H1 (cell line): ENCODE data around the gene STX8. TPM values are rescaled to one million over a fixed set of nuclear protein-coding genes. Genes with fewer than 3 reads are reported as not detected.

Experiments used
- CTCF ChIA-PET: fragments of 300-600 bp; sonication (Branson Sonifier 250); formaldehyde crosslinking; loops from one replicate; lab custom pipeline; 2021; ENCODE audit not compliant: partially characterized antibody; lab: Charles Lee
- POLR2A ChIA-PET: fragments of 300-600 bp; sonication (Branson Sonifier 250); formaldehyde crosslinking; loops from one replicate; lab custom pipeline; 2021; ENCODE audit warnings: inconsistent platforms; ENCODE audit not compliant: partially characterized antibody; lab: Charles Lee
- DNase-seq, 2 experiments: peaks; one replicate each; pipeline versions ENCODE4 v3.0.0 to v3.0.0-alpha.2; 2010 to 2022; ENCODE audit warnings: low spot score in 2 of 2, low read depth in 1 of 2, mixed read lengths in 1 of 2
- FAIRE-seq: peaks from 2 replicates; lab custom pipeline; 2011; peaks lifted over from hg19 to GRCh38; lab: Jason Lieb, UNC
- H2AFZ ChIP-seq: 2 replicates; pipeline ENCODE4 v1.8.1; 2012; ENCODE audit warnings: low read length, inconsistent platforms
- H2AK5ac ChIP-seq: 2 replicates; pipeline ENCODE4 v1.6.1; 2013; ENCODE audit warnings: low read depth, low read length
- H2BK120ac ChIP-seq: replicated peaks from 2 replicates; pipeline ENCODE3; 2013; ENCODE audit warnings: low read depth, low read length, inconsistent platforms
- H2BK12ac ChIP-seq: 2 replicates; pipeline ENCODE4 v1.6.1; 2013; ENCODE audit warnings: low read depth, low read length
- H2BK15ac ChIP-seq: 2 replicates; pipeline ENCODE4 v1.6.1; 2013; ENCODE audit warnings: low read length
- H2BK20ac ChIP-seq: 2 replicates; pipeline ENCODE4 v1.6.1; 2013; ENCODE audit warnings: low read length
- H2BK5ac ChIP-seq: 2 replicates; pipeline ENCODE4 v1.6.1; 2013; ENCODE audit warnings: low read depth, low read length
- H3K14ac ChIP-seq: 2 replicates; pipeline ENCODE4 v1.6.1; 2013; ENCODE audit warnings: inconsistent platforms; ENCODE audit not compliant: insufficient read length
- H3K18ac ChIP-seq: 2 replicates; pipeline ENCODE4 v1.6.1; 2013; ENCODE audit warnings: low read length; ENCODE audit errors: extremely low read depth
- H3K23ac ChIP-seq: 2 replicates; pipeline ENCODE4 v1.6.1; 2013; ENCODE audit warnings: inconsistent platforms; ENCODE audit not compliant: insufficient read length
- H3K23me2 ChIP-seq: 2 replicates; pipeline ENCODE4 v1.6.1; 2013; ENCODE audit warnings: low read depth, low read length
- H3K27ac ChIP-seq: 2 replicates; pipeline ENCODE4 v1.6.1; 2011; ENCODE audit warnings: low read depth, low read length, inconsistent platforms
- H3K27me3 ChIP-seq, 4 experiments: replicated peaks in 1 of 4; 1 replicate in 1 of 4; 2 replicates in 3 of 4; pipeline versions ENCODE4 v1.6.1 to v1.8.1; 2011 to 2013; ENCODE audit warnings: low read length in 3 of 4, mild to moderate bottlenecking in 3 of 4, inconsistent platforms in 2 of 4, mixed read lengths in 2 of 4, moderate library complexity in 1 of 4; ENCODE audit not compliant: control insufficient read depth in 3 of 4, insufficient read depth in 3 of 4; ENCODE audit errors: extremely low read depth in 1 of 4
- H3K36me3 ChIP-seq, 4 experiments: 2 replicates each; pipeline versions ENCODE4 v1.6.1 to v1.8.1; 2011 to 2013; ENCODE audit warnings: mild to moderate bottlenecking in 4 of 4, low read length in 3 of 4, moderate library complexity in 2 of 4, control low read depth in 1 of 4, inconsistent platforms in 1 of 4; ENCODE audit not compliant: insufficient read depth in 4 of 4, control insufficient read depth in 2 of 4
- H3K4ac ChIP-seq: replicated peaks from 2 replicates; pipeline ENCODE3; 2013; ENCODE audit warnings: low read length, low read depth, mixed read lengths, inconsistent platforms; ENCODE audit not compliant: insufficient read length
- H3K4me1 ChIP-seq, 4 experiments: replicated peaks in 1 of 4; 1 replicate in 1 of 4; 2 replicates in 3 of 4; pipeline versions ENCODE4 v1.6.1 to v1.8.1; 2011 to 2013; ENCODE audit warnings: low read length in 3 of 4, inconsistent platforms in 2 of 4, mixed read lengths in 1 of 4; ENCODE audit not compliant: insufficient read depth in 4 of 4, control insufficient read depth in 3 of 4
- H3K4me2 ChIP-seq, 2 experiments: 2 replicates each; pipeline versions ENCODE4 v1.6.1 to v1.8.1; 2011 to 2013; ENCODE audit warnings: low read depth in 2 of 2, low read length in 2 of 2, control low read depth in 1 of 2, inconsistent platforms in 1 of 2, mild to moderate bottlenecking in 1 of 2; ENCODE audit not compliant: insufficient read depth in 1 of 2
- H3K4me3 ChIP-seq, 4 experiments: fragments of 200-600, 300-600 bp in 1 of 4; sonication (generic), shearing (Covaris generic), sonication (Bioruptor Twin) in 1 of 4; 2 replicates each; pipeline versions ENCODE4 v1.5.1 to v1.8.1; 2011 to 2016; ENCODE audit warnings: low read length in 4 of 4, low read depth in 3 of 4, control low read depth in 2 of 4, inconsistent platforms in 2 of 4, mild to moderate bottlenecking in 2 of 4, mixed read lengths in 1 of 4, moderate library complexity in 1 of 4; ENCODE audit not compliant: insufficient read depth in 2 of 4; ENCODE audit errors: extremely low read depth in 1 of 4
- H3K56ac ChIP-seq: replicated peaks from 2 replicates; pipeline ENCODE3; 2013; ENCODE audit warnings: low read depth, mild to moderate bottlenecking, mixed read lengths, low read length, inconsistent platforms; ENCODE audit not compliant: insufficient read length
- H3K79me1 ChIP-seq: 2 replicates; pipeline ENCODE4 v1.6.1; 2013; ENCODE audit warnings: low read depth, low read length, control low read depth
- H3K79me2 ChIP-seq, 2 experiments: 2 replicates each; pipeline versions ENCODE4 v1.6.1 to v1.8.1; 2012 to 2013; ENCODE audit warnings: low read length in 2 of 2, mild to moderate bottlenecking in 2 of 2, inconsistent platforms in 1 of 2; ENCODE audit not compliant: insufficient read depth in 2 of 2, control insufficient read depth in 1 of 2
- H3K9ac ChIP-seq, 4 experiments: replicated peaks in 1 of 4; 1 replicate in 1 of 4; 2 replicates in 3 of 4; pipeline versions ENCODE4 v1.6.1 to v1.8.1; 2011 to 2013; ENCODE audit warnings: low read depth in 3 of 4, low read length in 3 of 4, control low read depth in 2 of 4, mild to moderate bottlenecking in 2 of 4, moderate library complexity in 2 of 4, inconsistent platforms in 1 of 4; ENCODE audit errors: extremely low read depth in 1 of 4
- H3K9me3 ChIP-seq, 2 experiments: 2 replicates each; pipeline versions ENCODE4 v1.6.1 to v1.8.1; 2012 to 2013; ENCODE audit warnings: mild to moderate bottlenecking in 2 of 2, moderate library complexity in 2 of 2, control low read depth in 1 of 2, inconsistent platforms in 1 of 2, low read depth in 1 of 2, low read length in 1 of 2, mixed read lengths in 1 of 2; ENCODE audit not compliant: insufficient read depth in 2 of 2
- H4K20me1 ChIP-seq, 2 experiments: replicated peaks in 1 of 2; 2 replicates each; pipeline versions ENCODE3 to v1.8.1; 2011 to 2013; ENCODE audit warnings: inconsistent platforms in 2 of 2, low read length in 2 of 2, mild to moderate bottlenecking in 1 of 2; ENCODE audit not compliant: insufficient read depth in 2 of 2, control insufficient read depth in 1 of 2
- H4K5ac ChIP-seq: 2 replicates; pipeline ENCODE4 v1.6.1; 2013; ENCODE audit warnings: low read length, low read depth, mixed read lengths, inconsistent platforms; ENCODE audit not compliant: insufficient read length
- H4K8ac ChIP-seq: 2 replicates; pipeline ENCODE4 v1.8.0; 2013; ENCODE audit warnings: mild to moderate bottlenecking, moderate library complexity, low read length, inconsistent platforms; ENCODE audit not compliant: insufficient read depth; ENCODE audit errors: extremely low read depth
- H4K91ac ChIP-seq: replicated peaks from 2 replicates; pipeline ENCODE3; 2013; ENCODE audit warnings: low read length, mixed read lengths, inconsistent platforms; ENCODE audit not compliant: insufficient read length
- ASH2L ChIP-seq: fragments of 200-600, 300-600 bp; sonication (generic); IDR thresholded peaks from one replicate; pipeline ENCODE4 v1.7.1; 2017; ENCODE audit warnings: low read length
- BCL11A ChIP-seq, 2 experiments: IDR thresholded peaks; one replicate each; pipeline ENCODE4 v1.6.1; 2011; ENCODE audit warnings: low read depth in 2 of 2, low read length in 2 of 2, mild to moderate bottlenecking in 2 of 2
- EP300 ChIP-seq, 2 experiments: IDR thresholded peaks; 1 replicate in 1 of 2; 2 replicates in 1 of 2; pipeline ENCODE4 v1.6.1; 2011 to 2012; ENCODE audit warnings: low read depth in 2 of 2, low read length in 2 of 2, mild to moderate bottlenecking in 2 of 2, borderline replicate concordance in 1 of 2, inconsistent platforms in 1 of 2, moderate library complexity in 1 of 2
- MAFK ChIP-seq: IDR thresholded peaks from 2 replicates; pipeline ENCODE4 v1.6.1; 2012; ENCODE audit warnings: low read depth, mild to moderate bottlenecking, improper control_type of control experiment, low read length
- NRF1 ChIP-seq: IDR thresholded peaks from 2 replicates; pipeline ENCODE4 v1.6.1; 2011; ENCODE audit warnings: mild to moderate bottlenecking, low read depth, low read length, improper control_type of control experiment
- PHF8 ChIP-seq: fragments of 200-600 bp; sonication (generic); conservative IDR thresholded peaks from 2 replicates; pipeline ENCODE4 v1.7.1; 2012; ENCODE audit warnings: low read depth, mild to moderate bottlenecking, inconsistent platforms, low read length, moderate library complexity
- POLR2A ChIP-seq, 2 experiments: IDR thresholded peaks; 1 replicate in 1 of 2; 2 replicates in 1 of 2; pipeline ENCODE4 v1.6.1; 2011; ENCODE audit warnings: low read depth in 2 of 2, low read length in 2 of 2, mild to moderate bottlenecking in 2 of 2; ENCODE audit errors: control extremely low read depth in 1 of 2
- RFX5 ChIP-seq: IDR thresholded peaks from 2 replicates; pipeline ENCODE4 v1.6.1; 2011; ENCODE audit warnings: low read depth, low read length, improper control_type of control experiment, borderline replicate concordance
- SUZ12 ChIP-seq: fragments of 200-600 bp; sonication (generic); IDR thresholded peaks from 2 replicates; pipeline ENCODE4 v1.6.1; 2012; ENCODE audit warnings: mild to moderate bottlenecking, inconsistent platforms, low read length, moderate library complexity, mixed read lengths
- WGBS, 2 experiments: shearing (Covaris generic) in 1 of 2; methylation state at CpG; one replicate each; pipeline versions ENCODE4 v1.1.6 to v1.1.7; 2013 to 2015; ENCODE audit warnings: low lambda C conversion rate in 2 of 2, mixed read lengths in 2 of 2, inconsistent platforms in 1 of 2, low coverage in 1 of 2, missing lambda C conversion rate in 1 of 2; ENCODE audit not compliant: insufficient replicate concordance in 2 of 2, insufficient coverage in 1 of 2, insufficient read length in 1 of 2; ENCODE audit errors: extremely low coverage in 1 of 2, missing lambda C conversion rate in 1 of 2; 5-methylcytosine and 5-hydroxymethylcytosine counted together
- polyA plus RNA-seq, 7 experiments: library from polyadenylated mRNA; depleted of rRNA in 3 of 7; stranded (reverse) in 5 of 7; unstranded in 2 of 7; fragments of >200 nt in 5 of 7; fragments of 200-250 nt in 2 of 7; gene quantifications; 1 replicate in 5 of 7; 2 replicates in 1 of 7; 4 replicates in 1 of 7; pipeline versions ENCODE4 v1.2.1 to v1.2.3, GENCODE V29; 2011 to 2013; ENCODE audit warnings: missing spikeins in 2 of 7, mixed read lengths in 2 of 7
- total RNA-seq: library from RNA; stranded (reverse); fragmentation: NEBNext Ultra II Directional; extraction: Animal tissue kit (Norgen Biotek cat#: 25700); gene quantifications from 2 replicates; pipeline ENCODE4 v1.2.1, GENCODE V29; 2021
- TF ChIP-seq, protein P1 (sequence below): IDR thresholded peaks from 2 replicates; pipeline ENCODE4 v1.6.1; 2011; ENCODE audit warnings: low read depth, mild to moderate bottlenecking, low read length; ENCODE audit not compliant: insufficient read depth

The STX8 gene
- total and polyA plus RNA-seq, 2 of the 8 experiments (the other 6 are each of a cell fraction or from before 2014, with no cell fraction given): 22.8 to 42.5 TPM

DNA sequence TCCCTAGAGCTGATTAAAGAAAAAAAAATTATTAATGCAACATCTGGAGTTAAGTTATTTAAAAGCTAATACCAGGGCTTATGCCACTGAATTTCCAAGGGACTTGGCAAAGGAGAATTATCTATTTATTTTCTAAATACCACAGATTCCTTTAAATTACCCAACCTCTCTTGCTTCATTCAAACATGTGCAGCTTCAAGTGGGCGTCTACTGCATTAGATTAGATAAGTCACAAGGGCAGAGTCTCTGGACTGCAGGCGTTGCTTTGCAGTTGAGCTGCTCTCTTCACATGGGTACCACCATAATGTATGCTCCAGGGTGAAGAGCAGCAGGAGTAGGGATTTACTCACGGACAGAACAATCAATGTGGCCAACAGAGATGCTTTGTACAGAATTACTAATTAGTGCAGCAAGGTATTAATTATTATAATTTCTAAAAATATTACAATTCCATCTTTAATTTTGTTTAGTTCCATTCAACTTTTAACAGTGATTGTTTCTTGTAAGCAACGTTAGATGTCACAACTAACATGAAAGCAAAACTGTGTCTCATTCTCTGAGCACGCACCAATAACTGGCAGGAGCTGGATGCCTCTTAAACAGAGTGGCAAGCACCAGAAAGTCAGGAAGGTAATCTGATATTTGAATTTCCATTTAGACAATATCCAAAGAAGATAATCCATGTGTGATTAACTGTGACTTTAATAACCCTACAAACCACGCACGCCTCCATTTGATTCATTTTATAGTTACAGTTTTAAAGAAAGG, 214.2 kb downstream of the STX8 start:
- H3K14ac ChIP-seq: no peak overlapping the region
- WGBS, 2 experiments: 93% methylated on average over 7 of the region's 7 CpGs; no CpG with 5 or more reads in 1 of the 2 experiments
- no peak overlapping the region for H4K91ac ChIP-seq
- no peak overlapping the region for H3K4me3 ChIP-seq
- H2AFZ ChIP-seq: no peak overlapping the region
- H3K27me3 ChIP-seq: no peaks in the 10 kb centered on the region
- no peak overlapping the region for H3K4ac ChIP-seq
- H4K8ac ChIP-seq: no peak overlapping the region
- H4K5ac ChIP-seq: no peak overlapping the region
- FAIRE-seq (no peak), DNase-seq (no peak)
- H2BK12ac ChIP-seq: no peak overlapping the region
- H3K4me1 ChIP-seq: no peaks in the 10 kb centered on the region
- H3K79me1 ChIP-seq: no peaks in the 10 kb centered on the region
- no peak overlapping the region for H3K23ac ChIP-seq
- CTCF ChIA-PET: no interaction called here
- H3K9ac ChIP-seq: no peak overlapping the region; a peak in 1 of 7 replicates
- no peak overlapping the region for H3K18ac ChIP-seq
- no peak overlapping the region for H3K27ac ChIP-seq
- no peak overlapping the region for H2AK5ac ChIP-seq
- no peaks in the 10 kb centered on the region for H3K79me2 ChIP-seq
- no peaks in the 10 kb centered on the region for H4K20me1 ChIP-seq
- POLR2A ChIA-PET: no interaction called here
- no peak overlapping the region for H3K56ac ChIP-seq
- H2BK120ac ChIP-seq: no peak overlapping the region
- H3K4me2 ChIP-seq: no peak overlapping the region
- H2BK5ac ChIP-seq: no peak overlapping the region
- no peak overlapping the region for H2BK15ac ChIP-seq
- no peaks in the 10 kb centered on the region for H3K9me3 ChIP-seq
- no peak overlapping the region for H2BK20ac ChIP-seq
- H3K36me3 ChIP-seq: no peaks in the 10 kb centered on the region
- H3K23me2 ChIP-seq: no peaks in the 10 kb centered on the region
- TF ChIP-seq POLR2A (IDR thresholded peaks at IDR 0.05; ENCODE audit: control extremely low read depth in 1 of 2, low read depth in 2 of 2, low read length in 2 of 2) (no peak), NRF1 (no peak), PHF8 (no peak), SUZ12 (no peak), EP300 (IDR thresholded peaks at IDR 0.05; ENCODE audit: borderline replicate concordance in 1 of 2, low read depth in 2 of 2, low read length in 2 of 2) (no peak), ASH2L (no peak), RFX5 (no peak), MAFK (no peak), BCL11A (IDR thresholded peaks at IDR 0.05; ENCODE audit: low read depth in 2 of 2, low read length in 2 of 2) (no peak)
- TF ChIP-seq, protein P1, sequence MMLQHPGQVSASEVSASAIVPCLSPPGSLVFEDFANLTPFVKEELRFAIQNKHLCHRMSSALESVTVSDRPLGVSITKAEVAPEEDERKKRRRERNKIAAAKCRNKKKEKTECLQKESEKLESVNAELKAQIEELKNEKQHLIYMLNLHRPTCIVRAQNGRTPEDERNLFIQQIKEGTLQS: no peak
